ENCODE results near the gene CD63. TPM values are rescaled to one million over a fixed set of nuclear protein-coding genes. Genes with fewer than 3 reads are reported as not detected.

The CD63 gene
- total and polyA plus RNA-seq, 9 of the 15 experiments (the other 6 are each of a cell fraction or from before 2014, with no cell fraction given), result 313 to 735 (median 433) TPM

DNA sequence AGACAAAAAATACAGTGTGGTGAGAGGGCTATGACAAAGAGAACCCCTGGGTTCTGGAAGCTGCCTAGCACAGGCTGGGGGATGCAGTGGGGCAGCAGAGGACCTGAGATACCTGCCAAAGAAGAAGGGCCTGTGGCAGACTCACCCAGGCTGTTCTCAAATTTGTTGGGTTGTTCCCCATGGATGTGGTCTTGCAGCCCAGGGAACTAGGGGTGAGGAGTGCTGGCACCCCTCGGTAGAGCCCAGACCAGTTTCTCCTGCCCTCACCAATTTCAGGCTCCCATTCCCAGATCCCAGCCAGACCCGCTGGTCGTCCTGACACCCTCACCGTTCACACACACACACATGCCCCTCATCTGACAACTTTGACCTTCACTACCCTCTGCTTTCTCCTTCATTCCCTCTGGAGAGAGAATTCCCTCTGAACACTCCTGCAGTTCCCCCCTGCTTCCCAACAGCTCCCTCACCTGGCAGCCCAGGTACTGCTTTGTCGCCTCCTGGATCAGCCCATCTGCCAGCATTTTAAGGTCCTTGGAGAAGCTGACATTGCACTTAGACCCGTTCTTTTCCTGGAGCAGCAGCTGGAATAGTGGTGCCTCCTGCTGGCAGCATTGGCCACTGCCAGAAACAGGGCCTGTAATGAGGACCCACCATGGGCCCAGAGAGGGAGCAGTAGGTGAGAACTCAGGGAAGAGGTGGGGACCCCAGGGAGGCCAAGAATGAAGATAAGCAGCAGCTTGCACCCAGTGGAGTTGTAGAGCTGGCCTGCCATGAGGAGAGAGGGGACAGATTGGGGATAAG is 8.2 kb upstream of the CD63 start (continued):
- TF ChIP-seq YY1 (IDR thresholded peaks at IDR 0.05; ENCODE audit: borderline replicate concordance in 1 of 3, control insufficient read depth in 1 of 3, extremely low read depth in 1 of 3, insufficient read depth in 3 of 3, insufficient read length in 1 of 3, insufficient replicate concordance in 2 of 3, low read depth in 1 of 3, low read length in 2 of 3), result peak in 2 of 3 experiments; percentile 46 to 53
- TF ChIP-seq MXI1 (IDR thresholded peaks at IDR 0.05; ENCODE audit: low read depth, low read length), result no peak
- TF ChIP-seq ZNF79 (CRISPR knock-in tag; IDR thresholded peaks at IDR 0.05; ENCODE audit: low read depth), result no peak
- 0 out of 2 replicates have a peak, but pooled peaks have one; percentile 33 for TF ChIP-seq ZEB2 (IDR thresholded peaks at IDR 0.05)
- no peak for TF ChIP-seq ZNF445 (CRISPR knock-in tag; IDR thresholded peaks at IDR 0.05; ENCODE audit: low read depth)
- no peak for TF ChIP-seq ETV6 (IDR thresholded peaks at IDR 0.05; ENCODE audit: borderline replicate concordance in 1 of 2, low read depth in 2 of 2, low read length in 1 of 2)
- no peak for TF ChIP-seq ETV6 (CRISPR knock-in tag; IDR thresholded peaks at IDR 0.05; ENCODE audit: borderline replicate concordance)
- no peak for TF ChIP-seq PURB (CRISPR knock-in tag; IDR thresholded peaks at IDR 0.05; ENCODE audit: low read depth)
- TF ChIP-seq TOE1 (IDR thresholded peaks at IDR 0.05; ENCODE audit: borderline replicate concordance), result 0 out of 2 replicates have a peak, but pooled peaks have one; percentile 28
- TF ChIP-seq TOE1 (CRISPR knock-in tag; IDR thresholded peaks at IDR 0.05; ENCODE audit: borderline replicate concordance, low read depth), result no peak
- TF ChIP-seq MYC (IDR thresholded peaks at IDR 0.05; ENCODE audit: low read depth, low read length), result peak; percentile 21; the same call in 1 of the 2 replicates
- no peak for TF ChIP-seq MYC (CRISPR knock-in tag; IDR thresholded peaks at IDR 0.05; ENCODE audit: borderline replicate concordance, low read depth)
- no peak for TF ChIP-seq EP300 (IDR thresholded peaks at IDR 0.05; ENCODE audit: low read length)
- TF ChIP-seq KLF13 (tag; IDR thresholded peaks at IDR 0.05; ENCODE audit: borderline replicate concordance, low read depth), result no peak
- no peak for TF ChIP-seq RNF219 (CRISPR knock-in tag; IDR thresholded peaks at IDR 0.05)
- no peak for TF ChIP-seq NCOR1 (IDR thresholded peaks at IDR 0.05)
- TF ChIP-seq DEAF1 (CRISPR knock-in tag; IDR thresholded peaks at IDR 0.05), result peak; percentile 88
- TF ChIP-seq FOXP4 (CRISPR knock-in tag; IDR thresholded peaks at IDR 0.05; ENCODE audit: borderline replicate concordance), result no peak
- no peak for TF ChIP-seq FOXP1 (CRISPR knock-in tag; IDR thresholded peaks at IDR 0.05)

Data from K562 (cell line).